GM18519 (cell line): ENCODE results near the gene CDX2.

Experiments used
- ATAC-seq: cut with Tn5 transposase; IDR thresholded peaks from one replicate; pipeline ENCODE4 v1.9.1; 2021; ENCODE audit warnings: mild to moderate bottlenecking, moderate library complexity; ENCODE audit not compliant: unreplicated experiment, low FRiP score

The CDX2 gene

DNA sequence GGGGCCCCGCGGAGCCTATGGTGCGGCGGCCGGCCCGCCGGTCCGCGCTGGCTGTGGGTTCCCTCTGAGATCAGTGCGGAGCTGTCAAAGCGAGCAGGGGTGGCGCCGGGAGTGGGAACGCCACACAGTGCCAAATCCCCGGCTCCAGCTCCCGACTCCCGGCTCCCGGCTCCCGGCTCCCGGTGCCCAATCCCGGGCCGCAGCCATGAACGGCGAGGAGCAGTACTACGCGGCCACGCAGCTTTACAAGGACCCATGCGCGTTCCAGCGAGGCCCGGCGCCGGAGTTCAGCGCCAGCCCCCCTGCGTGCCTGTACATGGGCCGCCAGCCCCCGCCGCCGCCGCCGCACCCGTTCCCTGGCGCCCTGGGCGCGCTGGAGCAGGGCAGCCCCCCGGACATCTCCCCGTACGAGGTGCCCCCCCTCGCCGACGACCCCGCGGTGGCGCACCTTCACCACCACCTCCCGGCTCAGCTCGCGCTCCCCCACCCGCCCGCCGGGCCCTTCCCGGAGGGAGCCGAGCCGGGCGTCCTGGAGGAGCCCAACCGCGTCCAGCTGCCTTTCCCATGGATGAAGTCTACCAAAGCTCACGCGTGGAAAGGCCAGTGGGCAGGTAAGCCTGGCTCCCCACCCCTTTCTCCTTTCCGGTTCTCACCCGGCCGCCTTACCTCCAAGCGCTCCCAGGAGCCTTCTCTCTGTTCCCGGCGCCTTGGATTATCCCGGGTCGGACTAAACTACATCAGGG lies 49.0 kb downstream of the CDX2 start, which contains the start of gene PDX1:
TSS of gene PDX1 (plus strand) at position 67 of the 743 bp plus-strand sequence. CDS start at position 206, 139 bp downstream.
- no peak for ATAC-seq

DNA sequence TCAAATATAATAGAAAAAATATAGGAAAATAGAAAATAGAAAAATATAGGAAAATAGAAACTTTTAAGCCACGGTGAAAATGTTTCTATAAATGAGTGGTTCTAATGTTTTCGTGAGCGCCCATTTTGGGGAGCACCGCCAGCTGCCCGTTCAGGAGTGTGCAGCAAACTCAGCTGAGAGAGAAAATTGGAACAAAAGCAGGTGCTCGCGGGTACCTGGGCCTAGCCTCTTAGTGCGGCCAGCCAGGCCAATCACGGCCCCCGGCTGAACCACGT lies 49.5 kb downstream of the CDX2 start:
- no peak for ATAC-seq

DNA sequence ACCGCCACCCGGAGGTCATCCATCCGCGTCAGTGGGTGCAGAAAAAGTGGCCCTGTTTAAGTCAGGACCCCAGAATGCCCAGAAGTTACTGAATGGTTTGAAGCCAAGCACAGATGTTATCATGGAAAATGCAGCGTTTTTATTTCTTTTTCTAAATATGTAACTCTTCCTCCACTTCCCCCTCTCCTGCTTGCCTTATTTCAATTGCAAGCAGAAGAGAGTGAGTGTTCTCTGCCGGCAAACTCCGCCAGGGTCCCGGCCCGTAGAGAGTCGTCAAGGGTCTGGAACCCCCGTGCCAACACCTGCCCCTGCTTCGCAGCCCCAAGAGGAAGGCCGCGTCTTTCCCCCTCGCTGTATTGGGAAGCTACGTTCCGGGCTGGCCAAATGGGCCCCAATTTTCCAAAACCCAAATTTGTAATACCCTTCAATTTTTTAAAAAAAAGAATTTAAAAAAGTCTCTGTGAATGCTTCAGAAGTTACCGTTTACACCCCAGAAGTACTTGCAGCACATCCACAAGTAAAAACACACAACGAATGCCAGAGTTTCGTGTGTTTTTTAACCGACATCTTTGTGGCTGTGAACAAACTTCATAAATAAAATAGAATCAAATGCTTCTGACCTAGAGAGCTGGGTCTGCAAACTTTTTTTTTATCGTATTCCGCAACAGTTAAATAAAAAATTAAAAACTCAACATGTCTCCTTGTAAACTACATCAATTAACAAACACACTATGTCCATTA lies 50.0 kb downstream of the CDX2 start:
- ATAC-seq, result no peak

DNA sequence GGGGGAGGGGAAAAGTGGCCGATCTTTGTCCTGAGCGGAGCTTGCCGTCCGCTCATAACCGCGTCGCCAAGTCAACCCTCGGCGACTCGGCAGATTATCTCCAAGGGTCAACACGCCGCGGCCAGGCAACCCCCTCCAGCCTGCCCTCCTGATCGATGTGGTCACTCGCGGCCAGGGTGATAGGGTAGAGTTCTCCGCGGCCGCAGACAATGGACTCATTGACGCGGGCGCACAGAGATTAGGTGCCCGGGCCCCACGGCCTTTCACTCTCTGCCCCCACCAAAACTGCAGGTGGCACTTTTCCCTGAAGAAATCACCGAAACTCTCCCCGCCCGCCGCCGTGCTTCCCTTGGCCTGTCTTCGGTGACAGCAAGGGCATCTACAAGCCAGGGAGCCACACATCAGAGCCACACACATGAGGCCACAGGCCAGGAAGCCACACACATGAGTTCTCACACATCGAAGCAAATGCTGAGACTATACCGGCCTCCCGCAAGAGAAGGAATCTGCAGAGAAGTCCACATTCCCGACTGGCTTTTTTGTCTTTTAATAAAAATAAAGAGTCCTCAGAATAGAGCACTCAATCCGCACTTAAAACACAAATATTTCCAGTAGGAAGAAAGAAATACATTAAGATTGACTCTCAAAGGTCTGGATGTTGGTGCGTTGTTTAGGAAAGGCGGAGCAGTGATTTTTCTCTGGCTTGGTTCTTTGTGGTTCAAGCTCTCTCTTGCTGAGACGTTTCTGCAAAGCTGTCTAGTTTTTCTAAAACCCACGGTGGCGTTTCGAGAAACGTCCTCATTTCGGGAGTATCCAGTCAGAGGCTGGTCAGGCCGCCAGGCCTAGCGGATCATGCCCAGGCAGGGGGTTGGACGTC lies 50.8 kb downstream of the CDX2 start:
- no peak for ATAC-seq

DNA sequence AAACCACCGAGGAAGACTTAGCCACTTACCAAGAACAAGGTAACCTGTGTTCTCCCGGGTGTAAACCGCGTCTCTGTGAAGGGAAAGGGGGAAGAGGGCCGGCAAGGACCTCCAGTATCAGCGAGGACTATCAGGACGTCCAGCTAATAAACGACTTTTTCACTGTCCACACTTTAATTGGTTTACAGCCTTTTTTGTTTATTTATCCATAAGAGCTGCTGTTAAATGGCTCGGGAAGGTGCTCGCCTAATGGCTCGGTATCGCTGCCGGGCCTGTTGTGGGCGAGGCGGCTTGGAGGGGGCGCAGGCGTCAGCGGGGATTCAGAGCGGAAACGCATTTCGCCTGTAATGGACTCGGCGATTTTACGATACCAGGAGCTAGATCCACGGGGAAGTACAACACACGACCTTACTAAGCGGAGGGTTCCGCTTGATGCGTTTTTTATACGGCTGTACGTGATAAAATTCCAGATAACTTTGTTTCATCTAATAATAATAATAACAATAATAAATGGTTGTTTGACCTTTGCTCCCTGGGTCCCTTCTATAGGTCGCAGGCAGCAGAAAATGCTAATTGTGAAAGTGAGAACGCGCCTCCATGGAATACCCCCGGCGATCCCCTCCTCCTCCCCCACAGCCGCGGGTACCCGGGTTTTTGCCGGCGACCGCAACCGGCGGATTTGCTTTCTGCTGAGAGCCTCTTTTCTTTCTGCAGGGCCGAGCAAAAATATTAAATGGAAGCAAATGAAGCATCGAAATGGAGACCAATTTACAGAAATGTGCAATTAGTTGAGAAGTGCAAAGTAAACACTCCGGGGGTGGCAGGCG lies 51.8 kb downstream of the CDX2 start:
- ATAC-seq, result no peak

DNA sequence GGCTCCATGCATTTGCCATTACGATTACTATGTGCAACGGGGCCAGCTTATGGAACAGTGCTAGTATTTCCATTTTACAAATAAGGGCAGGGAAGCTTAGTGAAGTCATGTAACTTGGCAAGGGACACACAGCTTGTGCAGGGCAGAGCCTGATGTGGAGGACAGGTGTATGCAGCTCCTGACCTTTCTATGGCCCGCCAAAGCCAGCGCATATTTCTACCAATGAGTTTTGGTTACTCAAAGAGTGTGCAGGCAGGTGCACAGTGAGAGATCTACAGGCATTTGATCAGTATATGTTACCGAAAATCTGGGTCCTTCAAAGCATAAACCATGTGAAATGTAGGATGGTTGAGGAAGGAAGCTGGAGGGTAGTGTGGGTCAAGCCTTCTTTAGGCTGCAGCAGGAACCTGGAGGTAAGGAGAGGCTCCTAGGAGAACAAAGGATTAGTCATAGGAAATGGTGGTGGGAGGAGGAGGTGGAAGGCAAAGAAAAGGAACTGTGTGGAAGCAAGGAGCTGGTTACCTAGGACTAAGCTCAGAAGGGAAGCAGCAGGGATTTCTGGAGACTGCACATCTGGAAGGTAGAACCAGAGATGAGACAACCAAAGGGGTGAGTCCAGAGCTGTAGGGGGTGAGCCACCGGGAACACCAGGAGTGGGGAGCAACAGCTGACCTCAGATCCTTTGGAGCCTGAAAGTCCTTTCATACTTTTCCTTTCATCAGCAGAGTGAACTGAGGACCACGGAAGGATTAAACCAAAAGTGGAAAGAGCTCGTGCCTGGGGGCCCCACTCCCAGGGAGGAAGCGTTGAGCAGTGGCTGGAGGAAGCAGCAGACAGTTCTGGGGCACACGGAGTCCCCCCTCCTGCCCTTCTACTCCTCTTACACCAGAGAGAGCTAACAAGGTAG lies 53.6 kb downstream of the CDX2 start:
- no peak for ATAC-seq

DNA sequence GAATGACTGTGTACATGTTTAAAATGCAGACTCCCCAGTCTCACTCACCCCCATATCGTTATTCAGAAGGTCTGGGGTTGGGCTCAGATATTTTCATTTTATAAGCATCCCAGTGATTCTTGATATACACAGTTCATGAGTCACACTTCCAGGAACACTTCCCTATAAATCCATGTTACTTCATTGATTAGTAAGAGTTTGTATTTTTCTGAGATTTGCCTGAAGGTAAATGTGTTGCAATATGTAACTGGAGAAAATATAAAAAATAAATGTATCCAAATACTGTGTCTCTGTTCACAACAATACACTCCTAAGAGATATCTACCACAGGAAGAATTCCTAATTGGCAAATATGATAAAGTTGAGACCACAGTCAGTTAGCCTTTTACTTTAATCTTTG lies 56.0 kb downstream of the CDX2 start:
- no peak for ATAC-seq

DNA sequence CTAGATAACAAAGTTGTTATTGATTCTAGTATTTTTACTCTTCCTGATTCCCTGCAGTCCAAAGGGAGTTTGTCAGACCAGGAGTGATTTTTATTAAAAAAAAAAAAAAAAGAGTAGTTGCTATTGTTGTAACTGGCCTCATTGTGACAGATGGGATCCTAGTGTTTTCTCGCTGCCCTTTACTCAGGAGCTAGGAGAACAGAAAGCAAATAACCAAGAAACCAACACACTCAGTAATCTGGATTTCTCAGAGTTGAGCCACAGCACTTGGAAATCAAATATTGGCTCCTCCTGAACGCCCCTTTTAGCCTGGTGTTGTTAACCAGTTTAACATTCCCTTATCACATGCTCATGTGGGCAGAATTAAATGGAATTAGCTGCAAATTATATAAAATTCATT lies 57.6 kb downstream of the CDX2 start:
- no peak for ATAC-seq
